IMR-90 (cell line): ENCODE results near the gene TSN. TPM values are rescaled to one million over a fixed set of nuclear protein-coding genes. Genes with fewer than 3 reads are reported as not detected.

Experiments used
- ATAC-seq: fragments of 200-7000 bp; cut with Tn5 transposase; 2 replicates; pipeline ENCODE4 v1.9.1; 2020; ENCODE audit warnings: low read depth, mild to moderate bottlenecking, moderate library complexity
- BruUV-seq: library from RNA; stranded (reverse); fragments of 400-500 nt; replicated peaks from 2 replicates; lab custom pipeline; 2021; lab: Mats Ljungman, UMichigan
- CTCF ChIA-PET: fragments of 300-600 bp; formaldehyde crosslinking; extraction: SDS; loops from one replicate; lab custom pipeline; 2021; ENCODE audit warnings: antibody characterized with exemption; lab: Yijun Ruan, JAX
- POLR2A ChIA-PET: fragments of 300-600 bp; sonication (Branson Sonifier 250); formaldehyde crosslinking; loops from one replicate; lab custom pipeline; 2022; ENCODE audit warnings: antibody characterized with exemption; ENCODE audit not compliant: unreplicated experiment; lab: Charles Lee
- DNase-seq: peaks from one replicate; pipeline ENCODE4 v3.0.0; 2013
- H2AFZ ChIP-seq: replicated peaks from 2 replicates; pipeline ENCODE3; 2013; ENCODE audit warnings: low read length, mild to moderate bottlenecking; ENCODE audit not compliant: poor library complexity
- H2AK5ac ChIP-seq: 2 replicates; pipeline ENCODE4 v1.6.1; 2013; ENCODE audit warnings: low read depth, low read length, inconsistent platforms
- H2AK9ac ChIP-seq: replicated peaks from 2 replicates; pipeline ENCODE3; 2013; ENCODE audit warnings: mild to moderate bottlenecking, low read depth, low read length, moderate library complexity; ENCODE audit not compliant: poor library complexity
- H2BK120ac ChIP-seq: 2 replicates; pipeline ENCODE4 v1.6.1; 2013; ENCODE audit warnings: low read depth, low read length, inconsistent platforms
- H2BK15ac ChIP-seq: 3 replicates; pipeline ENCODE4 v1.6.1; 2013; ENCODE audit warnings: low read depth, low read length, inconsistent platforms
- H2BK20ac ChIP-seq: 2 replicates; pipeline ENCODE4 v1.6.1; 2013; ENCODE audit warnings: low read depth, mild to moderate bottlenecking, inconsistent platforms, low read length, moderate library complexity
- H2BK5ac ChIP-seq: 2 replicates; pipeline ENCODE4 v1.6.1; 2013; ENCODE audit warnings: mild to moderate bottlenecking, low read depth, low read length, inconsistent platforms; ENCODE audit not compliant: poor library complexity, severe bottlenecking
- H3K14ac ChIP-seq: replicated peaks from 2 replicates; pipeline ENCODE4 v1.6.1; 2013; ENCODE audit warnings: low read depth, low read length, inconsistent platforms
- H3K18ac ChIP-seq: 2 replicates; pipeline ENCODE4 v1.6.1; 2013; ENCODE audit warnings: low read depth, low read length, control low read depth
- H3K23ac ChIP-seq: 2 replicates; pipeline ENCODE4 v1.6.1; 2013; ENCODE audit warnings: low read depth, low read length, inconsistent platforms
- H3K27ac ChIP-seq: 2 replicates; pipeline ENCODE4 v1.5.1; 2013; ENCODE audit warnings: mild to moderate bottlenecking, control low read depth, low read length; ENCODE audit not compliant: insufficient read depth
- H3K27me3 ChIP-seq: 2 replicates; pipeline ENCODE4 v1.6.1; 2013; ENCODE audit warnings: low read length; ENCODE audit not compliant: control insufficient read depth, insufficient read depth
- H3K36me3 ChIP-seq: 2 replicates; pipeline ENCODE4 v1.6.1; 2013; ENCODE audit warnings: low read length, mixed read lengths; ENCODE audit not compliant: control insufficient read depth, insufficient read depth
- H3K4ac ChIP-seq: 2 replicates; pipeline ENCODE4 v1.6.1; 2013; ENCODE audit warnings: low read depth, low read length, inconsistent platforms
- H3K4me1 ChIP-seq: 2 replicates; pipeline ENCODE4 v1.6.1; 2013; ENCODE audit warnings: low read length, mixed read lengths; ENCODE audit not compliant: control insufficient read depth, insufficient read depth
- H3K4me2 ChIP-seq: 2 replicates; pipeline ENCODE4 v1.6.1; 2013; ENCODE audit warnings: low read depth, mild to moderate bottlenecking, control low read depth, low read length, moderate library complexity
- H3K4me3 ChIP-seq: 2 replicates; pipeline ENCODE4 v1.5.1; 2013; ENCODE audit warnings: low read depth, mild to moderate bottlenecking, control low read depth, low read length, moderate library complexity; ENCODE audit not compliant: insufficient read depth
- H3K56ac ChIP-seq: 2 replicates; pipeline ENCODE4 v1.6.1; 2013; ENCODE audit warnings: low read length, inconsistent platforms; ENCODE audit not compliant: insufficient read depth; ENCODE audit errors: extremely low read depth
- H3K79me1 ChIP-seq, 2 experiments: 2 replicates each; pipeline ENCODE4 v1.6.1; 2013; ENCODE audit warnings: low read length in 2 of 2, inconsistent platforms in 1 of 2, low read depth in 1 of 2
- H3K9ac ChIP-seq: 2 replicates; pipeline ENCODE4 v1.6.1; 2013; ENCODE audit warnings: low read depth, low read length, control low read depth
- H3K9me1 ChIP-seq: 2 replicates; pipeline ENCODE4 v1.6.1; 2013; ENCODE audit warnings: low read length, inconsistent platforms; ENCODE audit not compliant: insufficient read depth
- H3K9me3 ChIP-seq: 2 replicates; pipeline ENCODE4 v1.6.1; 2013; ENCODE audit warnings: low read length; ENCODE audit not compliant: control insufficient read depth, insufficient read depth
- H4K20me1 ChIP-seq: 2 replicates; pipeline ENCODE4 v1.6.1; 2013; ENCODE audit warnings: low read length, inconsistent platforms; ENCODE audit not compliant: insufficient read depth
- H4K5ac ChIP-seq: 2 replicates; pipeline ENCODE4 v1.6.1; 2013; ENCODE audit warnings: mild to moderate bottlenecking, low read depth, low read length, control low read depth
- H4K8ac ChIP-seq, 2 experiments: 2 replicates each; pipeline ENCODE4 v1.6.1; 2013; ENCODE audit warnings: low read depth in 2 of 2, low read length in 2 of 2, control low read depth in 1 of 2, inconsistent platforms in 1 of 2
- H4K91ac ChIP-seq: 2 replicates; pipeline ENCODE4 v1.6.1; 2013; ENCODE audit warnings: low read depth, low read length, inconsistent platforms; ENCODE audit not compliant: insufficient read depth
- BHLHE40 ChIP-seq: fragments of 150-350 bp; IDR thresholded peaks from 2 replicates; pipeline ENCODE4 v1.6.1; 2016; ENCODE audit warnings: mild to moderate bottlenecking, low read depth, low read length
- CEBPB ChIP-seq: IDR thresholded peaks from 2 replicates; pipeline ENCODE4 v1.6.1; 2012; ENCODE audit warnings: low read depth, low read length, improper control_type of control experiment
- CHD1 ChIP-seq: IDR thresholded peaks from 2 replicates; pipeline ENCODE4 v1.6.1; 2012; ENCODE audit warnings: low read depth, low read length, improper control_type of control experiment
- CTCF ChIP-seq: conservative IDR thresholded peaks from 2 replicates; pipeline ENCODE4 v1.5.1; 2012; ENCODE audit warnings: mild to moderate bottlenecking, low read depth, low read length, improper control_type of control experiment
- ELK1 ChIP-seq: fragments of 150-350 bp; IDR thresholded peaks from 2 replicates; pipeline ENCODE4 v1.6.1; 2016; ENCODE audit warnings: low read depth, mild to moderate bottlenecking, low read length, moderate library complexity, borderline replicate concordance
- FOS ChIP-seq: fragments of 150-350 bp; IDR thresholded peaks from 2 replicates; pipeline ENCODE4 v1.6.1; 2016; ENCODE audit warnings: low read depth, low read length
- MAFK ChIP-seq: IDR thresholded peaks from 2 replicates; pipeline ENCODE4 v1.6.1; 2012; ENCODE audit warnings: low read depth, low read length, improper control_type of control experiment
- MAZ ChIP-seq: IDR thresholded peaks from 2 replicates; pipeline ENCODE4 v1.6.1; 2012; ENCODE audit warnings: low read depth, mild to moderate bottlenecking, low read length, improper control_type of control experiment, moderate library complexity, borderline replicate concordance
- MXI1 ChIP-seq: IDR thresholded peaks from 2 replicates; pipeline ENCODE4 v1.6.1; 2012; ENCODE audit warnings: low read depth, mild to moderate bottlenecking, low read length, moderate library complexity, borderline replicate concordance
- POLR2A ChIP-seq: IDR thresholded peaks from 2 replicates; pipeline ENCODE4 v1.6.1; 2012; ENCODE audit warnings: mild to moderate bottlenecking, low read depth, low read length
- RCOR1 ChIP-seq: IDR thresholded peaks from 2 replicates; pipeline ENCODE4 v1.6.1; 2012; ENCODE audit warnings: mild to moderate bottlenecking, low read length, improper control_type of control experiment; ENCODE audit not compliant: insufficient replicate concordance
- RFX5 ChIP-seq: IDR thresholded peaks from 2 replicates; pipeline ENCODE4 v1.8.0; 2012; ENCODE audit warnings: low read depth, mild to moderate bottlenecking, low read length, moderate library complexity
- SMC3 ChIP-seq: fragments of 150-350 bp; IDR thresholded peaks from 2 replicates; pipeline ENCODE4 v1.6.1; 2016; ENCODE audit warnings: low read depth, mild to moderate bottlenecking, antibody characterized with exemption, low read length, moderate library complexity
- WGBS, 2 experiments: methylation state at CpG; one replicate each; pipeline versions ENCODE4 v1.1.5 to v1.1.7; 2013; ENCODE audit warnings: missing lambda C conversion rate in 2 of 2; ENCODE audit not compliant: insufficient read length in 1 of 2; ENCODE audit errors: extremely low coverage in 2 of 2; 5-methylcytosine and 5-hydroxymethylcytosine counted together
- dilution Hi-C: fragments of 300-500 bp; cut with HindIII; formaldehyde crosslinking; loops from one replicate; pipeline ENCODE4 v1.14.3; 2018; ENCODE audit warnings: low sequenced_read_pairs; ENCODE audit not compliant: unreplicated experiment
- in situ Hi-C: fragments of 300-500 bp; cut with MboI; formaldehyde crosslinking; loops from 3 replicates; pipeline ENCODE4 v1.14.3; 2019; ENCODE audit warnings: low sequenced_read_pairs, inconsistent platforms, mixed read lengths
- intact Hi-C: fragments of 100-400 bp; cut with micrococcal nuclease; formaldehyde crosslinking; loops from 2 replicates; pipeline ENCODE4 v1.10.0; 2022
- polyA plus RNA-seq, 3 experiments: library from polyadenylated mRNA; depleted of rRNA; stranded (reverse); fragments of >200 nt; gene quantifications; 2 replicates each; pipeline ENCODE4 v1.2.3, GENCODE V29; 2012; ENCODE audit warnings: low replicate concordance in 1 of 3
- total RNA-seq: library from RNA; depleted of rRNA; stranded (reverse); fragments of >200 nt; gene quantifications from 2 replicates; pipeline ENCODE4 v1.2.3, GENCODE V29; 2012
- TF ChIP-seq, protein P1 (sequence below): fragments of 150-350 bp; IDR thresholded peaks from 2 replicates; pipeline ENCODE4 v1.6.1; 2017; ENCODE audit warnings: mild to moderate bottlenecking, antibody characterized with exemption, low read length, low read depth

Gene TSN
- total and polyA plus RNA-seq, 2 of the 4 experiments (the other 2 are of a cell fraction): 31.0 to 56.3 TPM

DNA sequence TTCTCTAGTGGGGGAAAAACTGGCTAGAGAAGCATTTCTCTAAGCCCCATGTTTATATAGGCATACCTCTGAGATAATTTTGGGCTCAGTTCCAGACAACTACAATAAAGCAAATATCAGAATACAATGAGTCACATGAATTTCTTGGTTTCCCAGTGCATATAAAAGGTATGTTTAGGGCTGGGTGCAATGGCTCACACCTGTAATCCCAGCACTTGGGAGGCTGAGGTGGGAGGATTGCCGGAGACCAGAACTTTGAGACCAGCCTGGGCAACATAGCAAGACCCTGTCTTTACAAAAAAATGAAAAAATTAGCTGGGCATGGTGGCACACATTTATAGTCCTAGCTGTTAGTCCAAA is 22.2 kb downstream of the TSN start:
- no peak overlapping the region for H3K27ac ChIP-seq
- no peak overlapping the region for H2AK9ac ChIP-seq
- no peak overlapping the region for H2BK20ac ChIP-seq
- no peak overlapping the region for H2AFZ ChIP-seq
- dilution Hi-C loops (no loop called here), intact Hi-C loops (no loop called here), in situ Hi-C loops (no loop called here)
- H3K4me1 ChIP-seq: peaks cover 5% of the 10 kb centered on the region; the same call in 1 of the 2 replicates
- no peak overlapping the region for H4K5ac ChIP-seq
- no peak overlapping the region for H4K91ac ChIP-seq
- no peak overlapping the region for H3K4ac ChIP-seq
- CTCF ChIA-PET: no interaction called here
- peaks cover 14% of the 10 kb centered on the region for H3K27me3 ChIP-seq
- H2BK15ac ChIP-seq: no peak overlapping the region
- no peak overlapping the region for H2AK5ac ChIP-seq
- no peaks in the 10 kb centered on the region for H3K9me3 ChIP-seq
- no peaks in the 10 kb centered on the region for H3K79me1 ChIP-seq
- no peak overlapping the region for H3K4me3 ChIP-seq
- no peak overlapping the region for H2BK120ac ChIP-seq
- H3K56ac ChIP-seq: no peak overlapping the region
- ATAC-seq: peak; percentile 24; the same call in 1 of the 2 replicates
- no peaks in the 10 kb centered on the region for H3K9me1 ChIP-seq
- POLR2A ChIA-PET: no interaction called here
- H4K20me1 ChIP-seq: no peaks in the 10 kb centered on the region
- no peak overlapping the region for H3K9ac ChIP-seq
- no peak overlapping the region for H3K18ac ChIP-seq
- H3K36me3 ChIP-seq: no peaks in the 10 kb centered on the region
- no peak overlapping the region for H3K14ac ChIP-seq
- H3K23ac ChIP-seq: no peak overlapping the region
- no TSS peak for BruUV-seq
- H3K4me2 ChIP-seq: no peak overlapping the region
- 100% methylated on average over 1 of the region's 1 CpG; no CpG with 5 or more reads in 1 of the 2 experiments for WGBS, 2 experiments
- no peak overlapping the region for H2BK5ac ChIP-seq
- DNase-seq: peak; percentile 71
- no peak overlapping the region for H4K8ac ChIP-seq
- no peak for TF ChIP-seq SMC3
- no peak for TF ChIP-seq MAFK
- no peak for TF ChIP-seq RCOR1
- TF ChIP-seq, protein P1, sequence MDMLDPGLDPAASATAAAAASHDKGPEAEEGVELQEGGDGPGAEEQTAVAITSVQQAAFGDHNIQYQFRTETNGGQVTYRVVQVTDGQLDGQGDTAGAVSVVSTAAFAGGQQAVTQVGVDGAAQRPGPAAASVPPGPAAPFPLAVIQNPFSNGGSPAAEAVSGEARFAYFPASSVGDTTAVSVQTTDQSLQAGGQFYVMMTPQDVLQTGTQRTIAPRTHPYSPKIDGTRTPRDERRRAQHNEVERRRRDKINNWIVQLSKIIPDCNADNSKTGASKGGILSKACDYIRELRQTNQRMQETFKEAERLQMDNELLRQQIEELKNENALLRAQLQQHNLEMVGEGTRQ: no peak
- no peak for TF ChIP-seq RFX5
- TF ChIP-seq CTCF: no peak
- TF ChIP-seq CHD1: no peak
- no peak for TF ChIP-seq MAZ
- TF ChIP-seq MXI1: no peak
- TF ChIP-seq POLR2A: no peak
- TF ChIP-seq BHLHE40: no peak
- TF ChIP-seq FOS: no peak
- no peak for TF ChIP-seq ELK1
- no peak for TF ChIP-seq CEBPB
